Stomach (tissue), 9 donors: ENCODE measurements around the gene TELO2. TPM values are rescaled to one million over a fixed set of nuclear protein-coding genes. Genes with fewer than 3 reads are reported as not detected.
A peak's percentile ranks its signal among the peaks of the same experiment; 100 is the strongest.

Experiments
- DNase-seq, 2 donors: peaks; one replicate each; pipeline versions ENCODE4 v3.0.0 to v3.0.0-alpha.2; 2013 to 2019
- H3K27ac ChIP-seq, 5 donors: fragments of 200-600 bp in 4 of 5; sonication (generic) in 4 of 5; one replicate each; pipeline ENCODE4 v1.5.1; 2013 to 2019; ENCODE audit warnings: mild to moderate bottlenecking in 1 of 5, moderate library complexity in 1 of 5
- H3K27me3 ChIP-seq, 3 donors: fragments of 200-600 bp; sonication (generic); one replicate each; pipeline ENCODE4 v1.5.1; 2017 to 2019; ENCODE audit warnings: mixed run types in 1 of 3
- H3K36me3 ChIP-seq, 4 donors: fragments of 200-600 bp; sonication (generic); 1 replicate in 3 of 4; 2 replicates in 1 of 4; pipeline ENCODE4 v1.5.1; 2016 to 2019
- H3K4me1 ChIP-seq, 4 donors: fragments of 200-600 bp; sonication (generic); one replicate each; pipeline ENCODE4 v1.5.1; 2016 to 2019
- H3K4me3 ChIP-seq, 4 donors: fragments of 200-600 bp; sonication (generic) in 3 of 4; one replicate each; pipeline ENCODE4 v1.5.1; 2016 to 2019; ENCODE audit warnings: mild to moderate bottlenecking in 1 of 4
- H3K9me3 ChIP-seq, 4 donors: fragments of 200-600 bp; sonication (generic); one replicate each; pipeline ENCODE4 v1.5.1; 2016 to 2019
- CTCF ChIP-seq, 7 experiments: fragments of 450-650 bp in 4 of 7; fragments of 200-600 bp in 3 of 7; sonication (generic) in 3 of 7; IDR thresholded peaks; one replicate each; pipeline ENCODE4 v1.5.1; 2016 to 2019; ENCODE audit warnings: antibody characterized with exemption in 7 of 7, control low read depth in 2 of 7, mild to moderate bottlenecking in 1 of 7
- EP300 ChIP-seq: sonication (generic); formaldehyde crosslinking; IDR thresholded peaks from one replicate; pipeline ENCODE4 v1.6.1; 2017; ENCODE audit warnings: antibody characterized with exemption
- POLR2A ChIP-seq, 4 donors: fragments of 450-650 bp; IDR thresholded peaks; one replicate each; pipeline ENCODE4 v1.6.1; 2016; ENCODE audit warnings: antibody characterized with exemption in 4 of 4, control low read depth in 2 of 4, mild to moderate bottlenecking in 1 of 4, moderate library complexity in 1 of 4
- POLR2AphosphoS5 ChIP-seq, 3 donors: sonication (generic); formaldehyde crosslinking; IDR thresholded peaks; one replicate each; pipeline ENCODE4 v1.6.1; 2016; ENCODE audit warnings: antibody characterized with exemption in 3 of 3
- WGBS, 5 donors: extraction: QIAGEN DNeasy Blood & Tissue Kit in 3 of 5; methylation state at CpG; one replicate each; pipeline versions ENCODE4 v1.1.5 to v1.1.7; 2013 to 2018; 5-methylcytosine and 5-hydroxymethylcytosine counted together
- intact Hi-C: fragments of 100-400 bp; cut with DNase I; formaldehyde crosslinking; loops from one replicate; pipeline ENCODE4 v1.15.1; 2023; ENCODE audit warnings: low total_unique reads
- polyA plus RNA-seq, 3 donors: library from polyadenylated mRNA; stranded (reverse); fragments of 200-250 nt; gene quantifications; one replicate each; pipeline ENCODE4 v1.2.3, GENCODE V29; 2013
- total RNA-seq, 5 donors: library from RNA; depleted of rRNA; stranded (reverse); fragments of >200 nt; gene quantifications; one replicate each; pipeline versions ENCODE4 v1.1.0 to v1.2.3, GENCODE V29; 2014 to 2016
- donor health status: healthy with polysubstance abuse.
- donor health status: Bipolar disorder and iron deficiency.
- donor health status: healthy.

Gene TELO2
- total and polyA plus RNA-seq, 8 donors, result 12.4 to 107 (median 32.1) TPM

- Histone ChIP-seq H3K4me1 (peaks cover 16 to 69% (median 51%) of the 10 kb centered on the region in 4 donors), H3K9me3 (no peaks in the 10 kb centered on the region), H3K27me3 (no peaks in the 10 kb centered on the region), H3K4me3 (no peak overlapping the region), H3K27ac (peak overlapping the region in 2 of 5 donors; percentile 67 to 72), H3K36me3 (no peaks in the 10 kb centered on the region)
- TF ChIP-seq POLR2A (IDR thresholded peaks at IDR 0.05) (no peak), CTCF (IDR thresholded peaks at IDR 0.05) (no peak), EP300 (no peak), POLR2AphosphoS5 (IDR thresholded peaks at IDR 0.05) (no peak)
- intact Hi-C loops, result no loop called here
- no peak for DNase-seq
- 81 to 89% (median 86%) methylated on average over 24 to 26 of the region's 26 CpGs for WGBS, 5 donors
Measured at GRCh38 chr16:1471569-1472194, 21.5 kb upstream of the TELO2 start.

GRCh38 chr16:1472974-1473373 lies 20.2 kb upstream of the TELO2 start:
- Histone ChIP-seq H3K4me1 (peaks cover 16 to 63% (median 47%) of the 10 kb centered on the region in 4 donors), H3K27ac (no peak overlapping the region), H3K9me3 (no peaks in the 10 kb centered on the region), H3K4me3 (no peak overlapping the region), H3K36me3 (no peaks in the 10 kb centered on the region), H3K27me3 (no peaks in the 10 kb centered on the region)
- WGBS, 5 donors, result 37 to 65% (median 52%) methylated on average over 3 of the region's 3 CpGs
- intact Hi-C loops, result no loop called here
- no peak for DNase-seq
- no peak for TF ChIP-seq EP300
- TF ChIP-seq CTCF (IDR thresholded peaks at IDR 0.05), result no peak
- no peak for TF ChIP-seq POLR2AphosphoS5 (IDR thresholded peaks at IDR 0.05)
- TF ChIP-seq POLR2A (IDR thresholded peaks at IDR 0.05), result no peak

GRCh38 chr16:1474082-1474795 lies 18.9 kb upstream of the TELO2 start:
- WGBS, 5 donors, result 5 to 8% (median 7%) methylated on average over 24 to 57 of the region's 57 CpGs
- H3K9me3 ChIP-seq, result no peaks in the 10 kb centered on the region
- peak in 1 of 2 donors; percentile 29 for DNase-seq
- no peak for TF ChIP-seq POLR2AphosphoS5 (IDR thresholded peaks at IDR 0.05)
- TF ChIP-seq POLR2A (IDR thresholded peaks at IDR 0.05), result no peak
- no peak for TF ChIP-seq CTCF (IDR thresholded peaks at IDR 0.05)
- TF ChIP-seq EP300, result no peak
- H3K36me3 ChIP-seq, result no peaks in the 10 kb centered on the region
- no peaks in the 10 kb centered on the region for H3K27me3 ChIP-seq
- H3K4me1 ChIP-seq, result peaks cover 16 to 60% (median 47%) of the 10 kb centered on the region in 4 donors
- H3K4me3 ChIP-seq, result peak overlapping the region; percentile 93 to 98 (median 96)
- H3K27ac ChIP-seq, result peak overlapping the region; percentile 72 to 96 (median 92)
- intact Hi-C loops, result no loop called here

- H3K27me3 ChIP-seq, result no peaks in the 10 kb centered on the region
- TF ChIP-seq EP300, result no peak
- TF ChIP-seq POLR2AphosphoS5 (IDR thresholded peaks at IDR 0.05), result peak; percentile 89 to 98 (median 89)
- peak in 1 of 4 donors; percentile 81 for TF ChIP-seq POLR2A (IDR thresholded peaks at IDR 0.05)
- TF ChIP-seq CTCF (IDR thresholded peaks at IDR 0.05), result no peak
- H3K27ac ChIP-seq, result peak within 1 kb of the TSS; percentile 90 to 96 (median 92)
- peak; percentile 94 to 97 for DNase-seq
- H3K4me3 ChIP-seq, result peak within 1 kb of the TSS; percentile 93 to 98 (median 96)
- no peaks in the 10 kb centered on the region for H3K36me3 ChIP-seq
- intact Hi-C loops, result no loop called here
- no peaks in the 10 kb centered on the region for H3K9me3 ChIP-seq
- H3K4me1 ChIP-seq, result peaks cover 16 to 53% (median 45%) of the 10 kb centered on the region in 4 donors
- WGBS, 5 donors, result 0 to 1% (median 0%) methylated on average over 12 to 99 of the region's 99 CpGs
Measured at GRCh38 chr16:1474796-1475551, 18.2 kb upstream of the TELO2 start, which contains the start of gene CLCN7. Gene CLCN7 (minus strand): TSS chr16:1475028. CDS start chr16:1474974, 54 bp downstream.
